Motor neuron (in vitro differentiated cells): ENCODE data around the gene CDH22. TPM values are rescaled to one million over a fixed set of nuclear protein-coding genes. Genes with fewer than 3 reads are reported as not detected.
A peak's percentile ranks its signal among the peaks of the same experiment; 100 is the strongest.

Experiments
- ATAC-seq, 8 experiments: fragments of 200-7000 bp; cut with Tn5 transposase; replicated peaks in 6 of 8; 2 replicates each; pipeline ENCODE4 v1.8.0; 2021; ENCODE audit warnings: mild to moderate bottlenecking in 8 of 8, moderate library complexity in 8 of 8
- H3K27ac ChIP-seq, 2 donors: fragments of 250-450 bp; sonication (Bioruptor Pico); 2 replicates each; pipeline ENCODE4 v1.9.0; 2021; ENCODE audit warnings: antibody characterized with exemption in 2 of 2, mild to moderate bottlenecking in 2 of 2, moderate library complexity in 1 of 2
- H3K4me1 ChIP-seq, 2 donors: fragments of 250-450 bp; sonication (Bioruptor Pico); replicated peaks in 1 of 2; 2 replicates each; pipeline ENCODE4 v1.6.1; 2021; ENCODE audit warnings: antibody characterized with exemption in 2 of 2, mild to moderate bottlenecking in 2 of 2, moderate library complexity in 1 of 2
- H3K4me3 ChIP-seq, 5 donors: fragments of 250-450 bp; sonication (Bioruptor Pico); 2 replicates each; pipeline ENCODE4 v1.9.0; 2021; ENCODE audit warnings: antibody characterized with exemption in 5 of 5, mild to moderate bottlenecking in 5 of 5, moderate library complexity in 4 of 5
- WGBS, 10 experiments: fragments of 450-650 bp; shearing (Covaris generic); methylation state at CpG; one replicate each; pipeline ENCODE4 v1.0.0; 2022; 5-methylcytosine and 5-hydroxymethylcytosine counted together
- in situ Hi-C, 9 experiments: fragments of 400-800 bp; cut with MboI; loops; one replicate each; pipeline ENCODE4 v1.15.0; 2021; ENCODE audit warnings: low sequenced_read_pairs in 9 of 9, low pct_unique_long_range_greater_than_20kb in 2 of 9; ENCODE audit not compliant: unreplicated experiment in 9 of 9
- total RNA-seq, 8 experiments: library from RNA; unstranded; fragments of 300-600 nt; gene quantifications; 2 replicates each; pipeline versions ENCODE4 v1.2.3 to v1.2.4, GENCODE V29; 2022

Gene CDH22
- total RNA-seq, 8 experiments from 2014 or later, result 0.36 to 4.4 (median 2.3) TPM

DNA sequence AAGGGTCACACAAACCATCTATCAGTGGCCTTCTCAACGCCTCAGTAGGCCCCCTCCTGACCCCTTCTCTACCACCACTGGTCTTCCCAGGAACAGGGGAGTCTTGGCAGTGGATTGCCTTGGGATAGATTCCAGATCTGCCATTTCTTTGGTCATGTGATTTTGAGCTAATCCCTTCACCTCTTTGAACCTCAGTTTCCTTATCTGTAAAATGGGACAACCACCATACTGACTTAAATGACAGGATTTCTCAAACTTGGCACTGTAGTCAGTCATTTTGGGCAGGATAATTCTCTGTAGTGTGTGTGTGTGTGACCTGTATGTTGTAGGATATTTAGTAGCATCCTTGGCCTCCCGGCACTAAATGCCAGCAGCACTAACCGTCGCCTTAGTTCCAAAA lies 89.1 kb downstream of the CDH22 start:
- in situ Hi-C loops, result no loop called here

DNA sequence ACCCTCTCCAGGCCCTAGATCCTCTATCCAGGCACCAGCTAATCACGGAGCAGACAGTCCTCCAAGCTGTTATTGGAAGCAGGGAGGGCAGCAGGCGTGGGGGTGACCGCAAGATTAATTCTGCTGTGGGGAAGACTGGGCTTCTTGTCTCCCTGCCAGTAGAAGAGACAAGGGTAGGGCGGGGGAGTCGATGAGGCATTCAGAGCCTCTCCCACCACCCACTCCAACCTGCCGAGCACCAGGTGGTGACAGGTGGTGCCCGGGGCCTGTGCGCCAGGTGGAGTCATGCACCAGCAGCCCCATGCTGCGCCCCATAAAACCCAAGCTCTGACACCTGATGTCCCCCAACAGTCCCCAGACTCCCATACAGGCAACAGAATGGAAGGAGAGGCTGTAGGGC lies 89.6 kb downstream of the CDH22 start:
- H3K4me3 ChIP-seq, result no peak overlapping the region
- WGBS, 10 experiments, result 40 to 100% (median 80%) methylated on average over 1 to 3 of the region's 9 CpGs; no CpG with 5 or more reads in 7 of the 10 experiments
- no peak overlapping the region for H3K27ac ChIP-seq
- in situ Hi-C loops, result no loop called here
- ATAC-seq, result no peak
- H3K4me1 ChIP-seq, result peaks cover 49 to 53% of the 10 kb centered on the region in 2 donors

More for the DNA sequence above, 89.1 kb downstream of the CDH22 start:
- H3K4me1 ChIP-seq, result peaks cover 49 to 53% of the 10 kb centered on the region in 2 donors
- H3K4me3 ChIP-seq, result no peak overlapping the region
- WGBS, 10 experiments, result 0 to 100% (median 90%) methylated on average over 1 to 3 of the region's 4 CpGs; no CpG with 5 or more reads in 4 of the 10 experiments
- H3K27ac ChIP-seq, result no peak overlapping the region
- ATAC-seq, result no peak

DNA sequence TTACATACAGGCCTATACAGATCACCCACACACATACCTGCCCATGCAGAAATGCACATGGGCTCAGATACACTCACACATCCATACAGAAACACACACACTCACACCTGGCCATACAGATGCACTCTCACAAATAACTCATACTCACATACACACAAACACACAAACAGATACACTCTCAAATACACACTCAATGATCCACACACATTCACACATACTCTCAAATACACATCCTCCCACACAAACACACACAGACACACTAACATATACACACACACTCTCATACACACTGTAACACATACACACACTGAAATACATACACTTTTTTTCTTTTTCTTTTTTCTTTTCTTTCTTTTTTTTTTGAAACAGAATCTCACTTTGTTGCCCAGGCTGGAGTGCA lies 90.7 kb downstream of the CDH22 start:
- ATAC-seq, result no peak
- in situ Hi-C loops, result no loop called here
- no peak overlapping the region for H3K27ac ChIP-seq
- peaks cover 45 to 52% of the 10 kb centered on the region in 2 donors for H3K4me1 ChIP-seq
- H3K4me3 ChIP-seq, result no peak overlapping the region

DNA sequence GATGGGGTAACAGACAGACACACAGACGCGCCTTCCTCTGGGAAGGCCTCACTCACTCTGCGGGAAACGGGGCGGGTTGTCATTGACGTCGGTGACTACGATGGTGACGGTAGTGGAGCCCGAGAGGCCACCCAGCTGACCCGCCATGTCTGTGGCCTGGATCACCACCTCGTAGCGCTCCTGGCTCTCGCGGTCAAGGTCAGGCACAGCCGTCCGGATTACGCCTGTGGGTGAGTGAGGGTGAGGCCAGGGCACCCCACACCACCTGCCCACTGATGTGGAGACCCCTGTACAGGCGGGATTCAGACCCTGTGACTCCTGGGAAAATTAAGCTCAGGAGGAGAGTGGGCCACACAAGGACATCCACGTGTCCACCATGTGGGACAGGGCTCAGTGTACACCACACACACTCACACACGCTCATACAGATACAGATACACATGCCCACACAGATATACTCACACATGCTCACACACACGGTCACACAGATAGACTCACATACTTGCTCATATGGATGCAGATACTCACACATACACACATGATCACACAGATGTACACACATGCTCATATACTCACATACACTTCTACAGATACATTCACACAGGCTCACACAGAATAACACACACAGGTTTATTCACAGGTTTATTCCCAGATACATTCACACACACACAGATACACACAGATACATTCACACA lies 91.4 kb downstream of the CDH22 start:
- Histone ChIP-seq H3K4me3 (no peak overlapping the region), H3K27ac (no peak overlapping the region), H3K4me1 (peaks cover 38 to 52% of the 10 kb centered on the region in 2 donors)
- WGBS, 10 experiments, result 33 to 100% (median 91%) methylated on average over 1 to 4 of the region's 22 CpGs; no CpG with 5 or more reads in 7 of the 10 experiments
- in situ Hi-C loops, result no loop called here
- ATAC-seq, result no peak

DNA sequence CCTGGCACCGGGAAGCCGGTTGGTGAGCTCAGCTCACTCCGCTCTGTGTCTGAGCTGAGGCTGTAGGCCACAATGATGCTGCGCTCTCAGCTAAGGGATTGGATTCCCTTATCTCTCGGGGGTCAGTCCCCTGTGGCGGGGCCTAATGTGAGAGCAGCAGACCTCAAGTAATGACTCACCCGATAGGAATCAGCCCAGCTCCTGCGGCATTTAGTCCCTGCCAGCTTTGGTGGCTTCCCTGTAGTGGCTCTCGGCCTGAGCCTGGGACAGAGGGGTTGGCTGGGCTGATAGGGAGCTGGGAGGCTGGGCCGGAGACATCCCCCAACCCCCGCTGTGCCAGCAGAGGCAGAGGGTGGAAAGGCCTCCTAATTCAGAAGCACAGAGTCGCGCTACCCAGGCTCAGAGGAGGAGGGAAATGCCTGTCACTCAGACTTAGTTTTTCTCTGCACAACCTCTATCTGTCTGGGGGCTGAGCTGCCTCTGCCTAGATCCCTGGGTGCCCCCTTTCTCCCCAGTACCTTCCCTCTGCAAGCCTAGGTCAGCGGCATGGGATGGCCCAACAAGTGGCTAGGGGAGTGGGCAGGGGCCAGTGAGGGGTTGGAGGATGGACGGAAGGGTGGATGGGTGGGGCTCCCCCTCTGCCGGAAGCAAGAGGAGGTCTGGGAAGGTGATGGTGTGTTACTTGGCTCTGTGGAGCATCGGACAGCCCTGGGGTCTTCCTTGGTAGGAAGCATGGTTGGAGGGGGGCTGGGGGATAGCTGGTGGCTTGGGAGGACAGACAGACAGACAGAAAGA lies 92.2 kb downstream of the CDH22 start:
- peak overlapping the region in 1 of 2 donors; percentile 0 for H3K27ac ChIP-seq
- in situ Hi-C loops, result no loop called here
- 56 to 60% methylated on average over 1 to 6 of the region's 17 CpGs; no CpG with 5 or more reads in 8 of the 10 experiments for WGBS, 10 experiments
- H3K4me1 ChIP-seq, result peaks cover 30 to 50% of the 10 kb centered on the region in 2 donors
- H3K4me3 ChIP-seq, result no peak overlapping the region
- peak in 7 of 8 experiments; percentile 23 to 43 (median 32) for ATAC-seq

DNA sequence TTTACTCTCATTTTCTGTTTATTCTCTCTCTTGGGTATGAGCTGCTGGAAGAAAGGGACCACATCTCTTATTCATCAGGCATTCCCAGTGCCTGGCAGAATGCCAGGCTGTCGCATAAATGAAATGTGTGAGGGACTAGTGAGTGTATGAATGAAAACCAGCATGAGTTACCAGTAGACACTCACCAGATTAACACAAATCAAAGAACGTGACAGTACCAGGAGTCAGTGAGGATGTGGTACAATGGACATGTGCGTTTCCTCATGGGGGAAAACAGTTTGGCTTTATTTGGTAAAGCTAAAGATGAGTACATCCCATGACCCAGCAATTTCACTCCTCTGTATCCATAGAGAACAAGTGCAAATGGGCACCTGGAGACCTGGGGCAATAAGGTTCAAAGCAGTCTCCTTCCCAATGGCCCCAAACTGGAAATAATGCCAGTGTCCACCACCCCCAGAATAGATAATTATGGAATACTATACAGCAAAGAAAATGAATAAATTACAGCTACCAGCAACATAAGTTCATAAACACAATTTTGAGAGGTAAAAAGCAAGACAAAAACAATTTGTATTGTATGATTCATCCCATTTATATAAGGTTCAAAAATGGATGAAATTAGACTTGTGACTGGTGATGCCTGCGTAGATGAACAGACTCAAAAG lies 93.3 kb downstream of the CDH22 start:
- Histone ChIP-seq H3K27ac (peak overlapping the region in 1 of 2 donors; percentile 66), H3K4me1 (peaks cover 20 to 40% of the 10 kb centered on the region in 2 donors), H3K4me3 (no peak overlapping the region)
- WGBS, 10 experiments, result 10 to 100% (median 71%) methylated on average over 1 to 4 of the region's 4 CpGs
- in situ Hi-C loops, result no loop called here
- ATAC-seq, result peak in 6 of 8 experiments; percentile 10 to 57 (median 48)

DNA sequence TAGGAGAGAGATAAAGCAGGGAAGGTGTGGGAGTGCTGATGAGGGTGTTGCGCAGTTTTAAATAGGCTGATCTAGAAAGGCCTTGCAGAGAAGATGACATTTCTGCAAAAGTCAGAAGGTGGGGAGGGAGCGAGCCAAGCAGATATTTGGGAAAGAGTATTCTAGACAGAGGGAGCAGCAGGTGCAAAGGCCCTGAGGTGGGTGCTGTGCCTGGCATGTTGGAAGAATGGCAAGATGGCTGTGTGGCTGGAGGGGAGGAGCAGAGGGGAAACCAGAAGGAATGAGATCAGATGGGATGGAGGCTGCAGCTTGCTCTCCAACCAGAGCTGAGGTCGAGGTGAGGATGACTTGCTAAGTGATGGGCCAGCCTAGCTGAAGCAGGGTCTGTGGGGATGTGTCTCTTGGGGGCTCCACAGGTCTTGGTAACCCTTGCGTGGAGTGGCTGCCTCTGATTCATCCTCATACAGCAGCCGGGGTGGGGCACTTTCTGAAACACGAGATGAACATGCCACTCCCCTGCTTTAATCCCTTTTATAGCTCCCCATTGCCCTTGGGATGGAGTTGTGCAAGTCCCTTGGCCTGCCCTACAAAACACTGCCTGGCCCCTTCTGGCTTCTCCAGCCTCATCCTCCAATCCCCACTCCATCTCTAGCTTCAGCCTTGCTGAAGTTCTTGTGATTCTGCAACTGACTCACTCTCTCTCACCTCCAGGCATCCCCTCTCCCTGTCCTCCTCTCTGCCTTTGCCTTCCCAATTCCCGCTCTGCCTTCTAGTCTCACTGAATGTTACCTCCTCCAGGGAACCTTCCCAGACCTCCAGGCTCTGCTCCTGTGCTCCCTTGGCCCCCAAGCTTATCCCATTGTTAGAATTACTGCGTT lies 94.1 kb downstream of the CDH22 start:
- WGBS, 10 experiments, result 25 to 100% (median 74%) methylated on average over 1 to 6 of the region's 8 CpGs
- Histone ChIP-seq H3K4me1 (peaks cover 18 to 37% of the 10 kb centered on the region in 2 donors), H3K27ac (peak overlapping the region in 1 of 2 donors; percentile 66), H3K4me3 (no peak overlapping the region)
- in situ Hi-C loops, result no loop called here
- ATAC-seq, result peak in 6 of 8 experiments; percentile 2 to 86 (median 55)

DNA sequence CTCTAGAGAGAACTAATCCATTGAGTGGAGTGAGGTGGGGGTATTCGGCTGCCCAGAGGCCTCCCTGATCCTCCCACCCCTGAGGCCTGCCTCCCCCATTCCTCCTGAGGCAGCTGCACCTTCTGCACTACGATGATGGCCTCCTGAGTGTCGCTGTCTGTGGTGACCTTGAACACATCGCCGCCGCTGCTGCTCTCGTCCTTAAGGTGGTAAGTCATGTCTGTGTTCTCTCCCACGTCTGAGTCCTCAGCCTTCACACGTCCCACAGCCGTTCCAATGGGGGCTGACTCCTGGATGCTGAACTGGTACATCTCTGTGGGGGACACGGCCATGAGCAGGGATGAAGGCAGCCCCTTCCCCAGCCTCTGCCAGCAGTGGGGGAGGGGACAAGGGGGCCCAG lies 95.4 kb downstream of the CDH22 start:
- ATAC-seq, result no peak
- Histone ChIP-seq H3K27ac (no peak overlapping the region), H3K4me3 (no peak overlapping the region), H3K4me1 (peaks cover 18 to 37% of the 10 kb centered on the region in 2 donors)
- WGBS, 10 experiments, result no CpG with 5 or more reads among the region's 11 CpGs
- in situ Hi-C loops, result no loop called here

DNA sequence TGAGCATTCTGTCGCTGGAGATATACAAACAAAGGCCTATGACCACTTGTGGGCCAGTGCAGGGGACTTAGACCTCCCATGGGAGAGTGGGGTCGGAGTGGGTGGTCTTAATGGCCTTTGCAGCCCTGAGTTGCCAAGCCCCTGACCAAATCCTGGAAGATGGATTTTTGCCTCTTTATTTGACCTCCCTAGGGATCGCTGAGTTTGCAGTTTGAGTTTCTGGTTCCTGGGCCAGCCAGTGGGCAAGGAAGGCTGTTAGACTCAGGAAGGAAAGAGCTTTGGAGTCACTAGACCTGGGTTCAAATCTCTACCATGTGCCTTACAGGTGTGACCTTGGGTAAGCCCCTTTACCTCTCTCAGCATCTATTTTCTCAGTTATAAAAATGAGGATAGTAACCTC lies 96.0 kb downstream of the CDH22 start:
- in situ Hi-C loops, result no loop called here
- ATAC-seq, result no peak
- 14 to 100% (median 45%) methylated on average over 1 to 3 of the region's 3 CpGs; no CpG with 5 or more reads in 3 of the 10 experiments for WGBS, 10 experiments
- no peak overlapping the region for H3K27ac ChIP-seq
- no peak overlapping the region for H3K4me3 ChIP-seq
- peaks cover 18 to 37% of the 10 kb centered on the region in 2 donors for H3K4me1 ChIP-seq

DNA sequence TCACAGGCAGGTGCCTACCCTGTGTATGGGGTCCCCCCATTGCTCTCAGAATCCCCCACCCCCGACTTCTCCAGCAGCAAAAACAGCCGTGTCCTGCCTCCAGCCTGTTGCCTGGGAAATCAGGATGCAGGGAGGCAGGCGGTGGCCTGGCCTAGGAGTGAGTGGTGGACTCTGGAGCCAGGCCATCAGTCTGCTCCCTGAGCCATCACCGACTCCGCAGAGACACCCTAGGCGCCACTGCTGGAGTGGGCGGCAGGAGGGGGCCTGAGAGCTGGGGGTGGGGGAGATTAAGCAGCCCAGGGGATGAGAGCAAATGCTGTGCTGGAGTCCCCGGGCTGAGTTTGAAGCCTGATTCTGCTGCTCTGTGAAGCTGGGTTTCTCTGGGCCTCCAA lies 97.0 kb downstream of the CDH22 start:
- H3K4me1 ChIP-seq, result peaks cover 16 to 34% of the 10 kb centered on the region in 2 donors
- in situ Hi-C loops, result no loop called here
- peak in 1 of 8 experiments; percentile 16 for ATAC-seq

DNA sequence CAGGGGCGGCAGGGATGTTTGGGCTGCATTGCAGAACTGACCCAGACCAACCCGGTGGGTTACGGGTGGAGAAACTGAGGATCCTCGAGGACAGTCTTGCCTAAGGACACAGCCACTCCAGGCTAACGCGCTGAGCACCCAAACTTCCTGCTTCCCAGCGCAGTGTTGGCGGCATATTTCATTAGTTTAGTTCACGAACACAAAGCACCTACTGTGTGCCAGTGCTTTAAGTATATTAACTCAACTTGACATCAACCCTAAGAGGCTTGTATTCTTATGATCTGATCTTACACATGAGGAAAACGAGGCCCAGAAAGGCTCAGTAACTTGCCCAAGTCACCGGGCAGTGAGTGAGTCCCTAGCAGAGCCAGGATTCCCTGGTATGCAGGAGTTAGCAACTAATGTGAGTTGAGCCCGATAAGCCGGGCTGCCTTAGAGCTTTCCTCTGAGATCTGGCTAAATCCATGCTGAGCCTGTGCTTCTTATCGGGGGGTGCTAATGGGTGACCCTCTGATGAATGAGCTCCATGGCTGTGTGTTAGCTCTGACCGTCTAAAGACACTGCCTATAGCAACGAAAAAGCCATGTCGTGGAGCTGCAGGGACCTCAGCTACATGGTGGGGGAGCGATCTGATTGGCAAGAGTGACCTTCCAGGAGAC lies 97.5 kb downstream of the CDH22 start:
- peaks cover 11 to 29% of the 10 kb centered on the region in 2 donors for H3K4me1 ChIP-seq
- in situ Hi-C loops, result no loop called here
- ATAC-seq, result peak in 1 of 8 experiments; percentile 4
- 66 to 88% (median 80%) methylated on average over 1 to 7 of the region's 18 CpGs; no CpG with 5 or more reads in 1 of the 10 experiments for WGBS, 10 experiments
- H3K4me3 ChIP-seq, result no peak overlapping the region
- H3K27ac ChIP-seq, result no peak overlapping the region

More for the DNA sequence above, 97.0 kb downstream of the CDH22 start:
- H3K27ac ChIP-seq, result no peak overlapping the region
- H3K4me3 ChIP-seq, result no peak overlapping the region
- WGBS, 10 experiments, result 100% methylated on average over 1 of the region's 8 CpGs; no CpG with 5 or more reads in 9 of the 10 experiments
